IMR-90 (cell line): ENCODE results near the gene LRP11.

Experiments used
- BHLHE40 ChIP-seq: fragments of 150-350 bp; IDR thresholded peaks from 2 replicates; pipeline ENCODE4 v1.6.1; 2016; ENCODE audit warnings: mild to moderate bottlenecking, low read depth, low read length
- CEBPB ChIP-seq: IDR thresholded peaks from 2 replicates; pipeline ENCODE4 v1.6.1; 2012; ENCODE audit warnings: low read depth, low read length, improper control_type of control experiment
- CHD1 ChIP-seq: IDR thresholded peaks from 2 replicates; pipeline ENCODE4 v1.6.1; 2012; ENCODE audit warnings: low read depth, low read length, improper control_type of control experiment
- CTCF ChIP-seq: conservative IDR thresholded peaks from 2 replicates; pipeline ENCODE4 v1.5.1; 2012; ENCODE audit warnings: mild to moderate bottlenecking, low read depth, low read length, improper control_type of control experiment
- FOS ChIP-seq: fragments of 150-350 bp; IDR thresholded peaks from 2 replicates; pipeline ENCODE4 v1.6.1; 2016; ENCODE audit warnings: low read depth, low read length
- MAFK ChIP-seq: IDR thresholded peaks from 2 replicates; pipeline ENCODE4 v1.6.1; 2012; ENCODE audit warnings: low read depth, low read length, improper control_type of control experiment
- MAZ ChIP-seq: IDR thresholded peaks from 2 replicates; pipeline ENCODE4 v1.6.1; 2012; ENCODE audit warnings: low read depth, mild to moderate bottlenecking, low read length, improper control_type of control experiment, moderate library complexity, borderline replicate concordance
- MXI1 ChIP-seq: IDR thresholded peaks from 2 replicates; pipeline ENCODE4 v1.6.1; 2012; ENCODE audit warnings: low read depth, mild to moderate bottlenecking, low read length, moderate library complexity, borderline replicate concordance
- NFE2L2 ChIP-seq: fragments of 150-350 bp; IDR thresholded peaks from 2 replicates; pipeline ENCODE4 v1.6.1; 2016; ENCODE audit warnings: low read depth, mild to moderate bottlenecking, low read length
- POLR2A ChIP-seq: IDR thresholded peaks from 2 replicates; pipeline ENCODE4 v1.6.1; 2012; ENCODE audit warnings: mild to moderate bottlenecking, low read depth, low read length
- RCOR1 ChIP-seq: IDR thresholded peaks from 2 replicates; pipeline ENCODE4 v1.6.1; 2012; ENCODE audit warnings: mild to moderate bottlenecking, low read length, improper control_type of control experiment; ENCODE audit not compliant: insufficient replicate concordance
- RFX5 ChIP-seq: IDR thresholded peaks from 2 replicates; pipeline ENCODE4 v1.8.0; 2012; ENCODE audit warnings: low read depth, mild to moderate bottlenecking, low read length, moderate library complexity
- SMC3 ChIP-seq: fragments of 150-350 bp; IDR thresholded peaks from 2 replicates; pipeline ENCODE4 v1.6.1; 2016; ENCODE audit warnings: low read depth, mild to moderate bottlenecking, antibody characterized with exemption, low read length, moderate library complexity
- USF2 ChIP-seq: fragments of 150-350 bp; IDR thresholded peaks from 2 replicates; pipeline ENCODE4 v1.6.1; 2017; ENCODE audit warnings: mild to moderate bottlenecking, antibody characterized with exemption, low read length, low read depth

GRCh38 chr6:149809798-149810197, 54.4 kb downstream of the LRP11 start:
- TF ChIP-seq POLR2A (no peak), CTCF (no peak), FOS (no peak), BHLHE40 (no peak), USF2 (no peak), SMC3 (no peak), NFE2L2 (no peak), MXI1 (no peak), CEBPB (no peak), MAZ (no peak), MAFK (no peak), CHD1 (no peak), RFX5 (no peak), RCOR1 (no peak)
